ENCODE data around the gene SSBP3.

- TF ChIP-seq CTCF (IDR thresholded peaks at IDR 0.05; ENCODE audit: low read depth, low read length): no peak
- TF ChIP-seq EZH2phosphoT487 (IDR thresholded peaks at IDR 0.05; ENCODE audit: low read depth): no peak
Measured at GRCh38 chr1:54380290-54380882, 25.8 kb downstream of the SSBP3 start.
